K562 (cell line): ENCODE results near the gene FLAD1. TPM values are rescaled to one million over a fixed set of nuclear protein-coding genes. Genes with fewer than 3 reads are reported as not detected.

ENCODE experiments used
- ATAC-seq: fragments of 200-7000 bp; cut with Tn5 transposase; 3 replicates; pipeline ENCODE4 v1.9.1; 2020; ENCODE audit warnings: moderate library complexity
- BruUV-seq: library from RNA; stranded (reverse); fragments of 400-500 nt; replicated peaks from 2 replicates; lab custom pipeline; 2021; lab: Mats Ljungman, UMichigan
- CTCF ChIA-PET: fragments of 300-600 bp; formaldehyde crosslinking; extraction: SDS; loops from one replicate; lab custom pipeline; 2021; ENCODE audit warnings: low intra/inter-chr PET ratio; lab: Yijun Ruan, JAX
- POLR2A ChIA-PET: fragments of 300-600, 350-650 bp; sonication (Branson Sonifier 250); formaldehyde crosslinking; extraction: SDS; loops from one replicate; lab custom pipeline; 2021; ENCODE audit warnings: antibody characterized with exemption, inconsistent platforms; lab: Yijun Ruan, JAX
- DNase-seq, 4 experiments: peaks; one replicate each; pipeline versions ENCODE4 v3.0.0 to v3.0.0-alpha.2; 2011 to 2018; ENCODE audit warnings: low spot score in 3 of 4, mixed read lengths in 3 of 4; ENCODE audit errors: extremely low read depth in 1 of 4
- FAIRE-seq: peaks from 2 replicates; lab custom pipeline; 2011; peaks lifted over from hg19 to GRCh38; lab: Jason Lieb, UNC
- H2AFZ ChIP-seq: 2 replicates; pipeline ENCODE4 v1.6.0; 2011; ENCODE audit warnings: low read depth, low read length, control low read depth, inconsistent platforms
- H3K27ac ChIP-seq: fragments of 200-600 bp; 3 replicates; pipeline ENCODE4 v1.8.0; 2011; ENCODE audit warnings: low read depth, mild to moderate bottlenecking, control low read depth, inconsistent platforms, low read length, moderate library complexity, mixed read lengths; ENCODE audit errors: extremely low read depth
- H3K27me3 ChIP-seq, 2 experiments: fragments of 300-600 bp in 1 of 2; 2 replicates in 1 of 2; 3 replicates in 1 of 2; pipeline versions ENCODE4 v1.6.0 to v1.8.0; 2011; ENCODE audit warnings: inconsistent platforms in 2 of 2, low read length in 2 of 2, mild to moderate bottlenecking in 1 of 2, mixed read lengths in 1 of 2, moderate library complexity in 1 of 2; ENCODE audit not compliant: control insufficient read depth in 2 of 2, insufficient read depth in 2 of 2
- H3K36me3 ChIP-seq: fragments of 300-600 bp; 3 replicates; pipeline ENCODE4 v1.8.0; 2011; ENCODE audit warnings: mild to moderate bottlenecking, low read length, inconsistent platforms; ENCODE audit not compliant: control insufficient read depth, insufficient read depth
- H3K4me1 ChIP-seq, 2 experiments: fragments of 200-600 bp in 1 of 2; replicated peaks in 1 of 2; 2 replicates in 1 of 2; 3 replicates in 1 of 2; pipeline versions ENCODE4 v1.5.1 to v1.8.0; 2011; ENCODE audit warnings: inconsistent platforms in 2 of 2, low read length in 2 of 2, mild to moderate bottlenecking in 1 of 2, mixed read lengths in 1 of 2, moderate library complexity in 1 of 2; ENCODE audit not compliant: control insufficient read depth in 2 of 2, insufficient read depth in 2 of 2
- H3K4me2 ChIP-seq: 2 replicates; pipeline ENCODE4 v1.6.1; 2011; ENCODE audit warnings: low read length, control low read depth, inconsistent platforms, mixed read lengths; ENCODE audit not compliant: insufficient read depth
- H3K4me3 ChIP-seq: fragments of 200-600 bp; sonication (generic), shearing (Covaris generic); 2 replicates; pipeline ENCODE4 v1.5.1; 2016; ENCODE audit warnings: control low read depth, inconsistent platforms
- H3K79me2 ChIP-seq: fragments of 200-600 bp; 3 replicates; pipeline ENCODE4 v1.8.0; 2011; ENCODE audit warnings: low read length, inconsistent platforms; ENCODE audit not compliant: control insufficient read depth, insufficient read depth
- H3K9ac ChIP-seq, 2 experiments: 2 replicates each; pipeline versions ENCODE4 v1.6.0 to v1.6.1; 2011; ENCODE audit warnings: low read depth in 2 of 2, low read length in 2 of 2, control low read depth in 1 of 2, inconsistent platforms in 1 of 2, mild to moderate bottlenecking in 1 of 2, mixed read lengths in 1 of 2; ENCODE audit not compliant: insufficient read depth in 1 of 2
- H3K9me1 ChIP-seq: one replicate; pipeline ENCODE4 v1.6.0; 2011; ENCODE audit warnings: inconsistent platforms, mild to moderate bottlenecking, low read length, moderate library complexity; ENCODE audit not compliant: control insufficient read depth, insufficient read depth
- H3K9me3 ChIP-seq: replicated peaks from 2 replicates; pipeline ENCODE4 v1.5.1; 2011; ENCODE audit warnings: low read depth, low read length, inconsistent platforms; ENCODE audit not compliant: control insufficient read depth, insufficient read depth
- H4K20me1 ChIP-seq: replicated peaks from 2 replicates; pipeline ENCODE4 v1.6.1; 2011; ENCODE audit warnings: low read length, inconsistent platforms, mixed read lengths; ENCODE audit not compliant: control insufficient read depth, insufficient read depth
- BRF2 ChIP-seq: IDR thresholded peaks from 3 replicates; pipeline ENCODE4 v1.6.1; 2011; ENCODE audit warnings: borderline replicate concordance, mild to moderate bottlenecking; ENCODE audit not compliant: insufficient read length, insufficient read depth
- MLX ChIP-seq, 2 experiments: fragments of 450-650 bp in 1 of 2; sonication (generic) in 1 of 2; formaldehyde crosslinking; conservative IDR thresholded peaks; 2 replicates each; pipeline versions ENCODE4 v1.4.0 to v1.8.1; 2020 to 2022; ENCODE audit warnings: mild to moderate bottlenecking in 1 of 2, missing genetic modification reagents in 1 of 2
- POLR2G ChIP-seq: fragments of 200-400 bp; formaldehyde crosslinking; IDR thresholded peaks from 2 replicates; pipeline ENCODE4 v1.6.1; 2017; ENCODE audit warnings: low read depth, mild to moderate bottlenecking, antibody characterized with exemption, low read length, moderate library complexity
- RBFOX2 ChIP-seq: fragments of 200-400 bp; formaldehyde crosslinking; IDR thresholded peaks from 2 replicates; pipeline ENCODE4 v1.6.1; 2017; ENCODE audit warnings: low read depth, mild to moderate bottlenecking, low read length, moderate library complexity
- ZNF436 ChIP-seq: fragments of 250-450, 450-650 bp; sonication (Bioruptor Pico); formaldehyde crosslinking; IDR thresholded peaks from 2 replicates; pipeline ENCODE4 v1.7.0; 2020; ENCODE audit warnings: mild to moderate bottlenecking
- WGBS: fragments of 100-300 bp; shearing (Covaris generic); methylation state at CpG from one replicate; pipeline ENCODE4 v1.1.6; 2016; ENCODE audit warnings: low coverage, mixed read lengths; ENCODE audit not compliant: insufficient coverage; ENCODE audit errors: missing lambda C conversion rate; 5-methylcytosine and 5-hydroxymethylcytosine counted together
- in situ Hi-C: fragments of 300-500 bp; cut with MboI; formaldehyde crosslinking; loops from 4 replicates; pipeline ENCODE4 v1.15.0; 2018; ENCODE audit warnings: inconsistent platforms, mixed read lengths
- intact Hi-C: fragments of 100-400 bp; cut with micrococcal nuclease; formaldehyde crosslinking; loops from 2 replicates; pipeline ENCODE4 v1.14.2; 2022
- polyA plus RNA-seq, 8 experiments: library from polyadenylated mRNA; depleted of rRNA in 4 of 8; stranded (reverse) in 5 of 8; unstranded in 3 of 8; fragments of >200 nt; fragmentation: Nextera tagmentation in 2 of 8; fragmentation: Illumina TruSeq in 1 of 8; extraction: Ambion mirVana in 2 of 8; extraction: Trizol in 1 of 8; gene quantifications; 2 replicates each; pipeline versions ENCODE4 v1.2.1 to v1.2.3, GENCODE V29; 2011 to 2014; ENCODE audit warnings: inconsistent platforms in 1 of 8, missing spikeins in 1 of 8
- total RNA-seq, 7 experiments: library from RNA; depleted of rRNA in 6 of 7; stranded (reverse); fragments of >200 nt in 6 of 7; fragmentation: Illumina TruSeq in 2 of 7; extraction: Trizol in 2 of 7; gene quantifications; 2 replicates each; pipeline versions ENCODE4 v1.2.1 to v1.2.3, GENCODE V29; 2011 to 2021; ENCODE audit warnings: low replicate concordance in 1 of 7
- TF ChIP-seq, protein P1 (sequence below): sonication (generic); formaldehyde crosslinking; IDR thresholded peaks from 2 replicates; pipeline ENCODE4 v1.9.0; 2022; ENCODE audit warnings: mild to moderate bottlenecking, missing genetic modification reagents

FLAD1 gene
- total and polyA plus RNA-seq, 9 of the 15 experiments (the other 6 are each of a cell fraction or from before 2014, with no cell fraction given): 24.9 to 85.8 (median 67.0) TPM

DNA sequence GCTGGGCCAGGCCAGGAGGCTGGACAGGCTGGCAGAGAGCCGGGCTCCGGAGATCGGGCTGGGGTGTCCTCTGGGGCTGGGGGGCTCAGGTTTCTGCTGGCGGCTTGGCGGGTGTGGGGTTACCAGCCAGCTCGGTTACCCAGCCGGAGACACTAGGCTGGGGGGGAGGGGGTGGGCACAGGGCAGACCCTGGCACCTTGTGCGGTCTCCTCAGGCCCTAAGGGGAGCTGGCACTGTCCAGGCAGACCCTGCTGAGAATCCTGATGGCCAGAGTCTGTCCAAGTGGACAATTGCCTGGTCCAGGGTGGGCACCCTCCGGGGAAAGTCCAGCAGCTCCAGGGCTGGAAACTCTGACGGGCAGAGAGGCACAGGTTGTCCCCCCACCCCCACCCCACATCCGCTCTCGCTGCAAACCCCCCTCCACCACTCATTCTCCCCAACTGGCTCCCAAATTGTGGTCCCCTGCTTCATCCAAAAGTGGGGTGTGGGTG lies 26.1 kb downstream of the FLAD1 start:
- Histone ChIP-seq H3K4me2 (no peak overlapping the region), H2AFZ (no peak overlapping the region), H3K36me3 (peaks cover 73% of the 10 kb centered on the region; the same call in 2 of the 3 replicates), H3K4me3 (no peak overlapping the region), H3K79me2 (peaks cover 91% of the 10 kb centered on the region), H3K9me3 (no peaks in the 10 kb centered on the region), H3K9ac (peak overlapping the region in 1 of 2 experiments; percentile 83; a peak in 3 of 4 replicates), H3K9me1 (no peaks in the 10 kb centered on the region), H3K27ac (peak overlapping the region; percentile 57; the same call in 1 of the 3 replicates), H3K27me3 (no peaks in the 10 kb centered on the region), H3K4me1 (peaks cover 87 to 91% of the 10 kb centered on the region in 2 experiments), H4K20me1 (peaks cover 3% of the 10 kb centered on the region)
- TF ChIP-seq, protein P1, sequence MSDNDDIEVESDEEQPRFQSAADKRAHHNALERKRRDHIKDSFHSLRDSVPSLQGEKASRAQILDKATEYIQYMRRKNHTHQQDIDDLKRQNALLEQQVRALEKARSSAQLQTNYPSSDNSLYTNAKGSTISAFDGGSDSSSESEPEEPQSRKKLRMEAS (CRISPR knock-in tag): no peak
- no peak for TF ChIP-seq ZNF436 (CRISPR knock-in tag)
- no peak for TF ChIP-seq MLX (CRISPR knock-in tag; conservative IDR thresholded peaks at IDR 0.05)
- TF ChIP-seq BRF2: no peak
- TF ChIP-seq RBFOX2: peak; percentile 50
- TF ChIP-seq POLR2G: peak; percentile 45; the same call in 1 of the 2 replicates
- no peak for FAIRE-seq
- 83% methylated on average over 7 of the region's 12 CpGs for WGBS
- intact Hi-C loops (no loop called here), in situ Hi-C loops (no loop called here)
- no TSS peak for BruUV-seq
- POLR2A ChIA-PET: interaction anchor here (0.6 to 1.7 kb wide), 3 partner anchors 8 to 37 kb away, joined by 3 to 12 read pairs (median 5); no protein-coding TSS in a partner anchor
- ATAC-seq: no peak
- CTCF ChIA-PET: no interaction called here
- DNase-seq: no peak
